Trophoblast cell (in vitro differentiated cells and primary cell): ENCODE data around the gene UBR3.

Source experiments
- DNase-seq, 2 donors: peaks; one replicate each; pipeline ENCODE4 v3.0.0-alpha.2; 2016
- H2AFZ ChIP-seq: 2 replicates; pipeline ENCODE4 v1.6.1; 2013; ENCODE audit warnings: low read length, moderate library complexity, mild to moderate bottlenecking; ENCODE audit not compliant: insufficient read depth, poor library complexity
- H2AK5ac ChIP-seq: 2 replicates; pipeline ENCODE4 v1.6.1; 2013; ENCODE audit warnings: mild to moderate bottlenecking, low read length
- H2BK120ac ChIP-seq: 2 replicates; pipeline ENCODE4 v1.6.1; 2013; ENCODE audit warnings: low read length, mild to moderate bottlenecking, moderate library complexity; ENCODE audit not compliant: insufficient read depth, poor library complexity
- H2BK12ac ChIP-seq: 2 replicates; pipeline ENCODE4 v1.6.1; 2013; ENCODE audit warnings: mild to moderate bottlenecking, low read length, moderate library complexity
- H2BK5ac ChIP-seq: 2 replicates; pipeline ENCODE4 v1.6.1; 2013; ENCODE audit warnings: low read length, low read depth, moderate library complexity, mild to moderate bottlenecking; ENCODE audit not compliant: poor library complexity
- H3K14ac ChIP-seq: 2 replicates; pipeline ENCODE4 v1.6.1; 2013; ENCODE audit warnings: mild to moderate bottlenecking, low read length
- H3K18ac ChIP-seq: 2 replicates; pipeline ENCODE4 v1.6.1; 2013; ENCODE audit warnings: mild to moderate bottlenecking, low read length
- H3K23ac ChIP-seq: 2 replicates; pipeline ENCODE4 v1.6.1; 2013; ENCODE audit warnings: low read length
- H3K27ac ChIP-seq: 2 replicates; pipeline ENCODE4 v1.5.1; 2013; ENCODE audit warnings: low read depth, mild to moderate bottlenecking, inconsistent platforms, low read length, moderate library complexity
- H3K27me3 ChIP-seq: 2 replicates; pipeline ENCODE4 v1.6.1; 2013; ENCODE audit warnings: inconsistent platforms, mild to moderate bottlenecking, low read length, moderate library complexity; ENCODE audit not compliant: insufficient read depth
- H3K36me3 ChIP-seq, 2 experiments: 1 replicate in 1 of 2; 2 replicates in 1 of 2; pipeline ENCODE4 v1.6.1; 2013; ENCODE audit warnings: low read length in 2 of 2, mild to moderate bottlenecking in 2 of 2, moderate library complexity in 1 of 2; ENCODE audit not compliant: insufficient read depth in 2 of 2, control insufficient read depth in 1 of 2
- H3K4ac ChIP-seq: 2 replicates; pipeline ENCODE4 v1.6.1; 2013; ENCODE audit warnings: low read depth, mild to moderate bottlenecking, low read length, moderate library complexity
- H3K4me1 ChIP-seq, 2 experiments: 1 replicate in 1 of 2; 2 replicates in 1 of 2; pipeline ENCODE4 v1.6.1; 2013; ENCODE audit warnings: low read length in 2 of 2, mild to moderate bottlenecking in 2 of 2, moderate library complexity in 1 of 2; ENCODE audit not compliant: insufficient read depth in 2 of 2, control insufficient read depth in 1 of 2
- H3K4me2 ChIP-seq: 2 replicates; pipeline ENCODE4 v1.6.1; 2013; ENCODE audit warnings: inconsistent platforms, mild to moderate bottlenecking, low read length, moderate library complexity
- H3K4me3 ChIP-seq: 2 replicates; pipeline ENCODE4 v1.5.1; 2013; ENCODE audit warnings: mild to moderate bottlenecking, low read depth, low read length, inconsistent platforms
- H3K79me1 ChIP-seq: one replicate; pipeline ENCODE4 v1.6.1; 2013; ENCODE audit warnings: low read length
- H3K79me2 ChIP-seq: 2 replicates; pipeline ENCODE4 v1.6.1; 2013; ENCODE audit warnings: low read length, mild to moderate bottlenecking; ENCODE audit not compliant: control insufficient read depth, insufficient read depth, poor library complexity
- H3K9ac ChIP-seq: 2 replicates; pipeline ENCODE4 v1.6.1; 2013; ENCODE audit warnings: mild to moderate bottlenecking, low read length
- H3K9me3 ChIP-seq: 2 replicates; pipeline ENCODE4 v1.6.1; 2013; ENCODE audit warnings: low read depth, mild to moderate bottlenecking, control low read depth, inconsistent platforms, low read length; ENCODE audit not compliant: insufficient read depth
- H4K12ac ChIP-seq: 2 replicates; pipeline ENCODE4 v1.6.1; 2013; ENCODE audit warnings: low read depth, mild to moderate bottlenecking, low read length, moderate library complexity
- H4K8ac ChIP-seq: 2 replicates; pipeline ENCODE4 v1.6.1; 2013; ENCODE audit warnings: low read depth, mild to moderate bottlenecking, low read length, moderate library complexity
- H4K91ac ChIP-seq: one replicate; pipeline ENCODE4 v1.6.1; 2013; ENCODE audit warnings: low read depth, mild to moderate bottlenecking, low read length, moderate library complexity
- WGBS: extraction: QIAGEN DNeasy Blood & Tissue Kit; methylation state at CpG from one replicate; pipeline ENCODE4 v1.1.7; 2013; ENCODE audit warnings: missing lambda C conversion rate; ENCODE audit not compliant: insufficient read length, insufficient coverage; ENCODE audit errors: extremely low coverage; 5-methylcytosine and 5-hydroxymethylcytosine counted together

The UBR3 gene

DNA sequence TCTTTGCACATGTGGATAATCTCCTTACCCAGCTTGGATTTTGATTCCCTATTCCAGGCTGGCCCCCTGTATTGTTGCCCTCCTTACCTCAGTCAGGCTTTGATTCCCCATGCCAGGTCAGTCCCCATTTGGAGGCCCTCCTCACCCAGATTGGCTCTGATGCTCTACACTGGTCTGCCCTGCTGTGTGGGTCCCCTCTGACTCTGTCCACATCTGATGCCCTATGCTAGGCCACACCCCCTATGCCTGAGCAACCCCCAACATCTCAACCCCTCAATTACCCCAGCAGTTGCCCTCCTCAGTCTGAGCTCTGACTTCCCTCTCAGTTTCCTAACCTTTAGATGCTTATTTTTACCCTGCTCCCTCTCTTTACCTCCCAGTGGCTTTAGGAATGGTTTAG is 89.4 kb downstream of the UBR3 start:
- H2BK12ac ChIP-seq = no peak overlapping the region
- no peak overlapping the region for H4K91ac ChIP-seq
- no peak overlapping the region for H2AK5ac ChIP-seq
- H3K4me1 ChIP-seq = no peaks in the 10 kb centered on the region
- no peak overlapping the region for H3K4me3 ChIP-seq
- no peak overlapping the region for H3K9ac ChIP-seq
- H3K79me2 ChIP-seq = no peaks in the 10 kb centered on the region
- no peaks in the 10 kb centered on the region for H3K79me1 ChIP-seq
- no peak overlapping the region for H3K14ac ChIP-seq
- H2AFZ ChIP-seq = no peak overlapping the region
- no peak overlapping the region for H3K18ac ChIP-seq
- H3K27me3 ChIP-seq = no peaks in the 10 kb centered on the region
- no peak overlapping the region for H4K12ac ChIP-seq
- H2BK5ac ChIP-seq = no peak overlapping the region
- H3K9me3 ChIP-seq = no peaks in the 10 kb centered on the region
- no peak overlapping the region for H3K23ac ChIP-seq
- no peak overlapping the region for H4K8ac ChIP-seq
- no peak overlapping the region for H3K4me2 ChIP-seq
- no peak overlapping the region for H3K4ac ChIP-seq
- H2BK120ac ChIP-seq = no peak overlapping the region
- no peak for DNase-seq
- H3K27ac ChIP-seq = no peak overlapping the region
- H3K36me3 ChIP-seq = no peaks in the 10 kb centered on the region

DNA sequence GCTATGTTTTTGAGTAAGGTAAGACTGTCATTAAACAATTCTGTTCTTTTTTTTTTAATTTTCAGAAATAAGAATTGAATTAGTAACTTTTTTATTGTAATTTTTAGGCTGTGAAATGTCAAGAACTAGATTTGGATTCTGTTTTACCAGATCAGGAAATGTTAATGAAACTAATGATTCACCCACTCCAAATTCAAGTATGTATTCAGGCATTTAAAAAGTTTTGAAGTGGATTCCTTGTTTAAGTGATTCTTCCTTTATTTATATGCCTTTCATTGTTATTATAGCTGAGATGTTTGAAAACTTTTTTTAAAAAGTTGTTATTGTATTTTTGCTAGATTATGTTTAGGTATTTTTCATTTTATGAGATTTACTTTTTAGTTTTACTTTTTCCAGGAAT is 96.7 kb downstream of the UBR3 start:
- H2AFZ ChIP-seq = no peak overlapping the region
- no peak for DNase-seq
- no peak overlapping the region for H3K23ac ChIP-seq
- no peak overlapping the region for H2BK12ac ChIP-seq
- H3K4me1 ChIP-seq = no peaks in the 10 kb centered on the region
- H3K9me3 ChIP-seq = no peaks in the 10 kb centered on the region
- no peak overlapping the region for H3K27ac ChIP-seq
- no peak overlapping the region for H3K18ac ChIP-seq
- no peak overlapping the region for H3K4ac ChIP-seq
- H2BK5ac ChIP-seq = no peak overlapping the region
- H3K4me2 ChIP-seq = no peak overlapping the region
- no peak overlapping the region for H3K4me3 ChIP-seq
- H4K8ac ChIP-seq = no peak overlapping the region
- H3K9ac ChIP-seq = no peak overlapping the region
- no peaks in the 10 kb centered on the region for H3K27me3 ChIP-seq
- H2AK5ac ChIP-seq = no peak overlapping the region
- no peak overlapping the region for H2BK120ac ChIP-seq
- H3K79me2 ChIP-seq = no peaks in the 10 kb centered on the region
- H3K36me3 ChIP-seq = no peaks in the 10 kb centered on the region
- H4K12ac ChIP-seq = no peak overlapping the region
- no peaks in the 10 kb centered on the region for H3K79me1 ChIP-seq
- H3K14ac ChIP-seq = no peak overlapping the region
- H4K91ac ChIP-seq = no peak overlapping the region

DNA sequence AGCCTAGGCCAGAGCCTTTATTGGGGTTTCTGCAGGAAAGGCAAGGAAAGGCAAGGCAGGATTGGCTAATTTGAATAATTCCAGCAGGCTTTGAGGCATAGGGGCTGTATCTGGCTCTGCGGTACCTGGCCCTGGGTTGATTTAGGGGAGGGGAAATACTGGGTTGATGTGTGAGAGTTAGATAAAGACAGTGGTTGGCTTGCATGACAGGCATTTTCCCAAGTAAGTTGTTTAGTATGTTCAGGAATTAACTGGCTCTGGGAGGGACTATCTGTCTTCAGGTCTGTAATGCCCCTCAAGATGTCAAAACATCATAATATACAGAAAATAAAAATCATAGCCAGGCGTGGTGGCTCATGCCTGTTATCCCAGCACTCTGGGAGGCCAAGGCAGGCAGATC is 98.7 kb downstream of the UBR3 start:
- H4K12ac ChIP-seq = no peak overlapping the region
- no peak overlapping the region for H4K91ac ChIP-seq
- no peak overlapping the region for H2BK120ac ChIP-seq

DNA sequence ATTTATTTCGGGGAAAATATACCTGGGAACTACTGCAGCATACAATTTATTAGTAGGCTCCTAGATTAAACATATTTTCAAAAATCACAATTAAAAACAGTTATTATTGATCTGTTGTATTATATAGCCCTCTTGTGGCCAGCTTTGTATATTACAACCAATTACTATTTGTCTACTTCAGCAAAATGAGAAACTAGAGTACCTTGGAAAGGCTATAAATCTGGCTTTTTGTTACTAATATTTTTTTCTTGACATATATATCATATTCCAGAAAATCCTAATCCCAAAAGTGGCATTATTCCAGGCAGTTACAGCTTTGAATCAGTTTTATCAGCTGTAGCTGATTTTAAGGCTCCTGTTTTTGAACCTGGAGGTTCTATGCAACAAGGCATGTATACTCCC is 101.2 kb downstream of the UBR3 start:
- Histone ChIP-seq H2AK5ac (no peak overlapping the region), H3K79me1 (no peaks in the 10 kb centered on the region), H3K4me2 (no peak overlapping the region), H3K23ac (no peak overlapping the region), H3K36me3 (no peaks in the 10 kb centered on the region), H3K4me3 (no peak overlapping the region), H3K4me1 (no peaks in the 10 kb centered on the region), H2AFZ (no peak overlapping the region), H4K12ac (no peak overlapping the region), H3K18ac (no peak overlapping the region), H4K8ac (no peak overlapping the region), H3K9ac (no peak overlapping the region), H3K9me3 (no peaks in the 10 kb centered on the region), H2BK120ac (no peak overlapping the region), H3K27ac (no peak overlapping the region), H3K79me2 (no peaks in the 10 kb centered on the region), H4K91ac (no peak overlapping the region), H3K4ac (no peak overlapping the region), H2BK5ac (no peak overlapping the region), H3K27me3 (no peaks in the 10 kb centered on the region), H2BK12ac (no peak overlapping the region), H3K14ac (no peak overlapping the region)
- WGBS = no CpG with 5 or more reads among the region's 1 CpG
- DNase-seq = peak in 1 of 2 donors; percentile 70

More for the DNA sequence above, 98.7 kb downstream of the UBR3 start:
- Histone ChIP-seq H3K4me2 (no peak overlapping the region), H2AK5ac (no peak overlapping the region), H3K9me3 (no peaks in the 10 kb centered on the region), H3K27me3 (no peaks in the 10 kb centered on the region), H3K9ac (no peak overlapping the region), H4K8ac (no peak overlapping the region), H2BK12ac (no peak overlapping the region), H3K36me3 (no peaks in the 10 kb centered on the region), H3K79me2 (no peaks in the 10 kb centered on the region), H2BK5ac (no peak overlapping the region), H3K18ac (no peak overlapping the region), H2AFZ (no peak overlapping the region), H3K4me3 (no peak overlapping the region), H3K14ac (no peak overlapping the region), H3K23ac (no peak overlapping the region), H3K4ac (no peak overlapping the region), H3K27ac (no peak overlapping the region), H3K4me1 (no peaks in the 10 kb centered on the region), H3K79me1 (no peaks in the 10 kb centered on the region)
- no peak for DNase-seq
- no CpG with 5 or more reads among the region's 2 CpGs for WGBS
